Endothelial cell of umbilical vein (primary cell): ENCODE measurements around the gene LRCOL1. TPM values are rescaled to one million over a fixed set of nuclear protein-coding genes. Genes with fewer than 3 reads are reported as not detected.

Source experiments
- BruUV-seq: library from RNA; stranded (reverse); fragments of 400-500 nt; replicated peaks from 2 replicates; lab custom pipeline; 2021; lab: Mats Ljungman, UMichigan
- CTCF ChIA-PET: fragments of 300-600, 350-600 bp; sonication (Branson Sonifier 250); formaldehyde crosslinking; loops from one replicate; lab custom pipeline; 2021; ENCODE audit warnings: antibody characterized with exemption, inconsistent platforms; lab: Charles Lee
- POLR2A ChIA-PET: fragments of 300-600, 350-600 bp; sonication (Branson Sonifier 250); formaldehyde crosslinking; loops from one replicate; lab custom pipeline; 2021; ENCODE audit warnings: antibody characterized with exemption, inconsistent platforms; lab: Charles Lee
- DNase-seq: peaks from one replicate; pipeline ENCODE4 v3.0.0-alpha.2; 2011; ENCODE audit warnings: low read depth, low spot score
- FAIRE-seq: peaks from 2 replicates; lab custom pipeline; 2011; peaks lifted over from hg19 to GRCh38; lab: Jason Lieb, UNC
- H2AFZ ChIP-seq: 2 replicates; pipeline ENCODE4 v1.6.0; 2012; ENCODE audit warnings: low read depth, low read length, control low read depth, inconsistent platforms
- H3K27ac ChIP-seq: 2 replicates; pipeline ENCODE4 v1.5.1; 2011; ENCODE audit warnings: low read depth, mild to moderate bottlenecking, control low read depth, low read length, moderate library complexity; ENCODE audit not compliant: insufficient read depth
- H3K27me3 ChIP-seq, 2 experiments: 2 replicates each; pipeline versions ENCODE4 v1.6.0 to v1.6.1; 2011; ENCODE audit warnings: low read length in 2 of 2, mixed read lengths in 1 of 2; ENCODE audit not compliant: control insufficient read depth in 2 of 2, insufficient read depth in 2 of 2
- H3K36me3 ChIP-seq, 2 experiments: 2 replicates in 1 of 2; 3 replicates in 1 of 2; pipeline ENCODE4 v1.5.1; 2011; ENCODE audit warnings: low read length in 2 of 2, mild to moderate bottlenecking in 1 of 2, moderate library complexity in 1 of 2; ENCODE audit not compliant: control insufficient read depth in 2 of 2, insufficient read depth in 2 of 2; ENCODE audit errors: extremely low read depth in 1 of 2
- H3K4me1 ChIP-seq: 3 replicates; pipeline ENCODE4 v1.5.1; 2011; ENCODE audit warnings: mild to moderate bottlenecking, low read length; ENCODE audit not compliant: control insufficient read depth, insufficient read depth; ENCODE audit errors: extremely low read depth
- H3K4me2 ChIP-seq: 2 replicates; pipeline ENCODE4 v1.6.1; 2011; ENCODE audit warnings: low read length, control low read depth, mixed read lengths; ENCODE audit not compliant: insufficient read depth
- H3K4me3 ChIP-seq, 3 experiments: fragments of 200-600 bp in 1 of 3; sonication (generic), shearing (Covaris generic) in 1 of 3; replicated peaks in 1 of 3; 2 replicates each; pipeline ENCODE4 v1.5.1; 2011 to 2016; ENCODE audit warnings: control low read depth in 3 of 3, low read length in 3 of 3, mild to moderate bottlenecking in 2 of 3, inconsistent platforms in 1 of 3, low read depth in 1 of 3, moderate library complexity in 1 of 3; ENCODE audit not compliant: insufficient read depth in 1 of 3
- H3K79me2 ChIP-seq: 2 replicates; pipeline ENCODE4 v1.6.0; 2012; ENCODE audit warnings: low read length, inconsistent platforms; ENCODE audit not compliant: control insufficient read depth, insufficient read depth
- H3K9ac ChIP-seq: replicated peaks from 2 replicates; pipeline ENCODE3; 2011; ENCODE audit warnings: low read length, control low read depth; ENCODE audit not compliant: insufficient read depth; ENCODE audit errors: extremely low read depth
- H3K9me1 ChIP-seq: replicated peaks from 3 replicates; pipeline ENCODE4 v1.6.0; 2011; ENCODE audit warnings: mild to moderate bottlenecking, low read length; ENCODE audit not compliant: control insufficient read depth, insufficient read depth; ENCODE audit errors: extremely low read depth
- H3K9me3 ChIP-seq: replicated peaks from 2 replicates; pipeline ENCODE4 v1.5.1; 2012; ENCODE audit warnings: low read length, inconsistent platforms; ENCODE audit not compliant: control insufficient read depth, insufficient read depth
- H4K20me1 ChIP-seq: replicated peaks from 2 replicates; pipeline ENCODE3; 2011; ENCODE audit warnings: mild to moderate bottlenecking, low read length; ENCODE audit not compliant: control insufficient read depth, insufficient read depth; ENCODE audit errors: extremely low read depth
- EZH2 ChIP-seq: IDR thresholded peaks from 2 replicates; pipeline ENCODE4 v1.6.1; 2012; ENCODE audit warnings: borderline replicate concordance, low read depth, mild to moderate bottlenecking, moderate library complexity, low read length, inconsistent platforms; ENCODE audit not compliant: severe bottlenecking
- FOS ChIP-seq: IDR thresholded peaks from 2 replicates; pipeline ENCODE4 v1.6.1; 2011; ENCODE audit warnings: mild to moderate bottlenecking, low read length, moderate library complexity, borderline replicate concordance; ENCODE audit not compliant: insufficient read depth
- GATA2 ChIP-seq: IDR thresholded peaks from 2 replicates; pipeline ENCODE4 v1.7.0; 2011; ENCODE audit warnings: low read depth, mild to moderate bottlenecking, moderate library complexity, mixed read lengths, low read length; ENCODE audit not compliant: insufficient read length, insufficient read depth
- JUN ChIP-seq: IDR thresholded peaks from 2 replicates; pipeline ENCODE4 v1.6.1; 2011; ENCODE audit warnings: borderline replicate concordance, low read depth; ENCODE audit not compliant: insufficient read length, insufficient read depth
- MAX ChIP-seq: IDR thresholded peaks from 2 replicates; pipeline ENCODE4 v1.6.1; 2011; ENCODE audit not compliant: insufficient read depth, insufficient read length
- MYC ChIP-seq: IDR thresholded peaks from one replicate; pipeline ENCODE4 v1.6.1; 2011; ENCODE audit warnings: mild to moderate bottlenecking, low read depth, low read length
- POLR2A ChIP-seq: IDR thresholded peaks from 2 replicates; pipeline ENCODE4 v1.6.1; 2012; ENCODE audit warnings: low read depth, mild to moderate bottlenecking, control low read depth, low read length
- POLR2AphosphoS5 ChIP-seq: IDR thresholded peaks from 2 replicates; pipeline ENCODE4 v1.6.1; 2012; ENCODE audit warnings: low read depth, mild to moderate bottlenecking, control low read depth, low read length, moderate library complexity; ENCODE audit not compliant: insufficient read depth
- dilution Hi-C: fragments of 300-500 bp; cut with MboI; formaldehyde crosslinking; loops from one replicate; pipeline ENCODE4 v1.15.0; 2019; ENCODE audit warnings: low sequenced_read_pairs; ENCODE audit not compliant: extremely low pct_ligation_motif_present
- intact Hi-C: fragments of 100-400 bp; cut with micrococcal nuclease; formaldehyde crosslinking; loops from one replicate; pipeline ENCODE4 v1.10.0; 2022
- polyA plus RNA-seq, 4 experiments: library from polyadenylated mRNA; depleted of rRNA in 3 of 4; stranded (reverse) in 3 of 4; unstranded in 1 of 4; fragments of >200 nt; gene quantifications; 2 replicates each; pipeline versions ENCODE4 v1.2.1 to v1.2.3, GENCODE V29; 2011 to 2012; ENCODE audit warnings: missing spikeins in 1 of 4
- total RNA-seq: library from RNA; stranded (reverse); gene quantifications from 2 replicates; pipeline ENCODE4 v1.2.3, GENCODE V29; 2021
- TF ChIP-seq, protein P1 (sequence below), 2 donors: IDR thresholded peaks; 1 replicate in 1 of 2; 2 replicates in 1 of 2; pipeline ENCODE4 v1.5.1; 2011; ENCODE audit warnings: low read length in 2 of 2, mild to moderate bottlenecking in 2 of 2, moderate library complexity in 2 of 2, control low read depth in 1 of 2, inconsistent platforms in 1 of 2, low read depth in 1 of 2; ENCODE audit not compliant: insufficient read depth in 1 of 2; ENCODE audit errors: extremely low read depth in 1 of 2

Gene LRCOL1
- total and polyA plus RNA-seq, 2 donors (not counting 3 experiments of a cell fraction or from before 2014, with no cell fraction given), result 1.2 to 1.5 TPM

DNA sequence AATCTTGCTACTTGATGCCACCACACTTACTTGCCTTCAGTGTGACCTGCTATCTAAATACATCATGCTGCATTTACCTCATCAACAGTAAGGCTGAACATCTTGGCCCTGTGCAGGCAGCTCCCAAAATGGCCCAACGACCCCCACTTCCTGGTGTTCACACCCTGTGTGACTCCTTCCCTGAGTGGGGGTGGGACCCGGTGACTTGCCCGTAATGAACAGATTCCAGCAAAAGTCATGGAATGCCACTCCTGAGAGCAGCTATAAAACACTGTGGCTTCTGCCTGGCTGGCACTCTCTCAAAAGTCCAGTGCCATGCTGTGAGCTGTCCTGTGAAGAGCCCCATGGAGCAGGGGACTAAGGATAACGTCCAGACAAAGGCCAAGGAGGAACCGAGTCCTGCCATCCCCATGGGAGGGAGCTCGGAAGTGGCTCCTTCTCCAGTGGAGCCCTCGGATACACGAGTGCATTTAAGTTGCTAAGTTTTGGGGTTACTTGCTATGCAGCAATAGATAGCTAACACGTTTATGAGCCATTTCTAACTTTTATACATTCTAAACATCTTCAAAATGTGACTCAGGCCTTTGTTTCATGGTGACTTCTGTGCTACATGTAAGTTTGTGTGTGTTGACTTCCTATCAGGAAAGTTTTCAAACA is 41.2 kb upstream of the LRCOL1 start:
- no peak for FAIRE-seq
- Histone ChIP-seq H3K9me3 (no peaks in the 10 kb centered on the region), H2AFZ (no peak overlapping the region), H3K9ac (no peak overlapping the region), H3K4me2 (no peak overlapping the region), H3K4me1 (peaks cover 2% of the 10 kb centered on the region), H3K4me3 (no peak overlapping the region), H3K9me1 (no peaks in the 10 kb centered on the region), H3K27ac (no peak overlapping the region), H3K36me3 (peaks cover 5 to 7% of the 10 kb centered on the region in 2 experiments), H3K27me3 (no peaks in the 10 kb centered on the region), H3K79me2 (no peaks in the 10 kb centered on the region), H4K20me1 (no peaks in the 10 kb centered on the region)
- dilution Hi-C loops (no loop called here), intact Hi-C loops (no loop called here)
- ChIA-PET CTCF (interaction anchor here (2.0 kb wide), 1 partner anchor 13 kb away, joined by 9 read pairs; no protein-coding TSS in a partner anchor), POLR2A (interaction anchor here (0.7 kb wide), 1 partner anchor 56 kb away, joined by 8 read pairs; no protein-coding TSS in a partner anchor)
- TF ChIP-seq MAX (no peak), FOS (no peak), JUN (no peak), POLR2A (no peak), GATA2 (no peak), POLR2AphosphoS5 (no peak), EZH2 (no peak), MYC (no peak)
- TF ChIP-seq, protein P1, sequence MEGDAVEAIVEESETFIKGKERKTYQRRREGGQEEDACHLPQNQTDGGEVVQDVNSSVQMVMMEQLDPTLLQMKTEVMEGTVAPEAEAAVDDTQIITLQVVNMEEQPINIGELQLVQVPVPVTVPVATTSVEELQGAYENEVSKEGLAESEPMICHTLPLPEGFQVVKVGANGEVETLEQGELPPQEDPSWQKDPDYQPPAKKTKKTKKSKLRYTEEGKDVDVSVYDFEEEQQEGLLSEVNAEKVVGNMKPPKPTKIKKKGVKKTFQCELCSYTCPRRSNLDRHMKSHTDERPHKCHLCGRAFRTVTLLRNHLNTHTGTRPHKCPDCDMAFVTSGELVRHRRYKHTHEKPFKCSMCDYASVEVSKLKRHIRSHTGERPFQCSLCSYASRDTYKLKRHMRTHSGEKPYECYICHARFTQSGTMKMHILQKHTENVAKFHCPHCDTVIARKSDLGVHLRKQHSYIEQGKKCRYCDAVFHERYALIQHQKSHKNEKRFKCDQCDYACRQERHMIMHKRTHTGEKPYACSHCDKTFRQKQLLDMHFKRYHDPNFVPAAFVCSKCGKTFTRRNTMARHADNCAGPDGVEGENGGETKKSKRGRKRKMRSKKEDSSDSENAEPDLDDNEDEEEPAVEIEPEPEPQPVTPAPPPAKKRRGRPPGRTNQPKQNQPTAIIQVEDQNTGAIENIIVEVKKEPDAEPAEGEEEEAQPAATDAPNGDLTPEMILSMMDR (IDR thresholded peaks at IDR 0.05; ENCODE audit: extremely low read depth in 1 of 2, insufficient read depth in 1 of 2, low read depth in 1 of 2, low read length in 2 of 2), result no peak
- BruUV-seq, result no TSS peak
- no peak for DNase-seq
